Glutamatergic neuron (in vitro differentiated cells): ENCODE data around the gene TMIGD2. TPM values are rescaled to one million over a fixed set of nuclear protein-coding genes. Genes with fewer than 3 reads are reported as not detected.
A peak's percentile ranks its signal among the peaks of the same experiment; 100 is the strongest.

Experiments
- DNase-seq: peaks from one replicate; pipeline ENCODE4 v3.0.0; 2022
- H3K27ac Mint-ChIP-seq: one replicate; pipeline ENCODE4 v1.8.0; 2020; ENCODE audit warnings: mild to moderate bottlenecking, mixed read lengths, inconsistent platforms; ENCODE audit not compliant: unreplicated experiment
- H3K27me3 Mint-ChIP-seq: one replicate; pipeline ENCODE4 v1.8.0; 2020; ENCODE audit warnings: mild to moderate bottlenecking, moderate library complexity, mixed read lengths, inconsistent platforms; ENCODE audit not compliant: unreplicated experiment
- H3K36me3 Mint-ChIP-seq: one replicate; pipeline ENCODE4 v1.8.0; 2020; ENCODE audit warnings: mild to moderate bottlenecking, mixed read lengths, inconsistent platforms; ENCODE audit not compliant: unreplicated experiment
- H3K4me1 Mint-ChIP-seq: one replicate; pipeline ENCODE4 v1.8.0; 2020; ENCODE audit warnings: mild to moderate bottlenecking, low read depth, mixed read lengths, inconsistent platforms; ENCODE audit not compliant: unreplicated experiment
- H3K4me3 Mint-ChIP-seq: one replicate; pipeline ENCODE4 v1.8.0; 2020; ENCODE audit warnings: mild to moderate bottlenecking, mixed read lengths, inconsistent platforms; ENCODE audit not compliant: unreplicated experiment
- H3K9me3 Mint-ChIP-seq: one replicate; pipeline ENCODE4 v1.8.0; 2020; ENCODE audit warnings: mild to moderate bottlenecking, moderate library complexity, mixed read lengths, inconsistent platforms; ENCODE audit not compliant: unreplicated experiment
- total RNA-seq: library from RNA; stranded (reverse); fragmentation: NEBNext Ultra II Directional; extraction: Animal tissue kit (Norgen Biotek cat#: 25700); gene quantifications from one replicate; pipeline ENCODE4 v1.2.1, GENCODE V29; 2021; ENCODE audit not compliant: unreplicated experiment
- TF ChIP-seq, protein P1 (sequence below): fragments of 200-600 bp; sonication (generic); IDR thresholded peaks from one replicate; pipeline ENCODE4 v1.5.0; 2021; ENCODE audit not compliant: partially characterized antibody, unreplicated experiment

TMIGD2 gene
- total RNA-seq, 1 donor from 2014 or later = not detected

- no peak for DNase-seq
- Mint-ChIP-seq H3K4me3 (peak overlapping the region; percentile 4), H3K27me3 (peaks cover 4% of the 10 kb centered on the region), H3K9me3 (peaks cover 14% of the 10 kb centered on the region), H3K36me3 (peaks cover 27% of the 10 kb centered on the region), H3K4me1 (no peaks in the 10 kb centered on the region), H3K27ac (no peak overlapping the region)
- TF ChIP-seq, protein P1, sequence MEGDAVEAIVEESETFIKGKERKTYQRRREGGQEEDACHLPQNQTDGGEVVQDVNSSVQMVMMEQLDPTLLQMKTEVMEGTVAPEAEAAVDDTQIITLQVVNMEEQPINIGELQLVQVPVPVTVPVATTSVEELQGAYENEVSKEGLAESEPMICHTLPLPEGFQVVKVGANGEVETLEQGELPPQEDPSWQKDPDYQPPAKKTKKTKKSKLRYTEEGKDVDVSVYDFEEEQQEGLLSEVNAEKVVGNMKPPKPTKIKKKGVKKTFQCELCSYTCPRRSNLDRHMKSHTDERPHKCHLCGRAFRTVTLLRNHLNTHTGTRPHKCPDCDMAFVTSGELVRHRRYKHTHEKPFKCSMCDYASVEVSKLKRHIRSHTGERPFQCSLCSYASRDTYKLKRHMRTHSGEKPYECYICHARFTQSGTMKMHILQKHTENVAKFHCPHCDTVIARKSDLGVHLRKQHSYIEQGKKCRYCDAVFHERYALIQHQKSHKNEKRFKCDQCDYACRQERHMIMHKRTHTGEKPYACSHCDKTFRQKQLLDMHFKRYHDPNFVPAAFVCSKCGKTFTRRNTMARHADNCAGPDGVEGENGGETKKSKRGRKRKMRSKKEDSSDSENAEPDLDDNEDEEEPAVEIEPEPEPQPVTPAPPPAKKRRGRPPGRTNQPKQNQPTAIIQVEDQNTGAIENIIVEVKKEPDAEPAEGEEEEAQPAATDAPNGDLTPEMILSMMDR = no peak
Measured at GRCh38 chr19:4319067-4319718, 17.0 kb upstream of the TMIGD2 start.

GRCh38 chr19:4318460-4318859, 16.3 kb upstream of the TMIGD2 start:
- peaks cover 4% of the 10 kb centered on the region for H3K27me3 Mint-ChIP-seq
- peaks cover 27% of the 10 kb centered on the region for H3K36me3 Mint-ChIP-seq
- no peaks in the 10 kb centered on the region for H3K4me1 Mint-ChIP-seq
- TF ChIP-seq, protein P1 = no peak
- H3K27ac Mint-ChIP-seq = no peak overlapping the region
- DNase-seq = no peak
- no peak overlapping the region for H3K4me3 Mint-ChIP-seq
- H3K9me3 Mint-ChIP-seq = peaks cover 14% of the 10 kb centered on the region

DNA sequence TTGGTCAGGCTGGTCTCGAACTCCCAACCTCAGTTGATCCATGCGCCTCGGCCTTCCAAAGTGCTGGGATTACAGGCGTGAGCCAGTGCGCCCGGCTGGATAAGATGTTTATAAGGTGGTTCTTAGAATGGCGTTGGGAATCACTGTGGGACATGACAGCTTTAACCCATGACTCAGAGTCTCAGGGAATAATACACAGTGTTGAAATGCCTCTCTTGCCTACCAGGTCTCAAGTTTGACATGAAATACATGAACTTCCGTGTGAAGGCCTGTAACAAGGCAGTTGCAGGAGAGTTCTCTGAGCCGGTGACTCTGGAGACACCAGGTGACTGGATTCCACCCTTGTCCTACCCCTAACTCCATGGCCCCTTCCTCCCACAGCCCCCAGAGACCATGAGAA, 14.8 kb upstream of the TMIGD2 start:
- Mint-ChIP-seq H3K9me3 (peaks cover 14% of the 10 kb centered on the region), H3K27me3 (peaks cover 4% of the 10 kb centered on the region)

GRCh38 chr19:4313847-4314490, 11.8 kb upstream of the TMIGD2 start:
- Mint-ChIP-seq H3K27me3 (peaks cover 2% of the 10 kb centered on the region), H3K36me3 (peaks cover 12% of the 10 kb centered on the region), H3K9me3 (peaks cover 3% of the 10 kb centered on the region), H3K27ac (no peak overlapping the region), H3K4me1 (no peaks in the 10 kb centered on the region), H3K4me3 (no peak overlapping the region)
- TF ChIP-seq, protein P1 = no peak
- no peak for DNase-seq

More for the DNA sequence above, 14.8 kb upstream of the TMIGD2 start:
- TF ChIP-seq, protein P1 = no peak
- Mint-ChIP-seq H3K27ac (no peak overlapping the region), H3K4me3 (no peak overlapping the region), H3K4me1 (no peaks in the 10 kb centered on the region), H3K36me3 (peaks cover 27% of the 10 kb centered on the region)
- no peak for DNase-seq

DNA sequence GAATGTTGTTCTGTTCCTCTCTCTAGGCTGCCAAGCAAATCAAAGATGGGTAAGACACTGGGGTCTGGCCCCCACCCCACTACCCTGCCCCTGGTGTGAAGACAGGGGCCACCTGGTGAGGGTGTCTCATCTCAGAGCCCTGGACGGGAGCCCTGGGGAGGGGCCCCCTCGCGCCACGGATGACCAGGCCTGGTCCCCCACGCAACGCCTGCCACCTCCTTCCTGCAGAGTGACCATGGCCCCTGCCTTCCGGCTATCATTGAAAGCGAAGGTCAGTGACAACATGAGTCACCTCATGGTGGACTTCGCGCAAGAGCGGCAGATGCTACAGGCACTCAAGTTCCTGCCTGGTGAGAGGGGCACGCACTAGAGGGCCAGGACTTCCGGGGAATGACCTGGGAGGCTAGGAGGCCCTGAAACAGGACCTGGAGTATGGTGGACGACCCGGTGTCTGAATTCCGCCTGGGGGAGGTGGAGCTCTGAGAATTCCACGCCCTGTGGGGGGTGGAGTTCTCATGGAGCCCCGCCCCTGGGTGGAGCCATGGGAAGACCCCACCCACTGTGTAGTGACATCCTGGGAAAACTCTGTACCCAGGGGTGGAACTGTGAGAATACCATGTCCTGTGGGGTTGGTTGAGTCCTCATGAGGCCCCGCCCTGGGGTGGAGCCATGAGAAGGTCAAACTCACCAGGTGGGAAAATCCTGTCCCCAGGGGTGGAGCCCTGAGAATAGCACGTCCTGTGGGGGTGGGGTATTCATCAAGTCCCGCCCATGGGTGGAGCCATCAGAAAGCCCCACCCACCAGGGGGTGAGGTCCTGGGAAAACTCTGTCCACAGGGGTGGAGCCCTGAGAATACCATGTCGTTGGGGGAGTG, 8.3 kb upstream of the TMIGD2 start:
- Mint-ChIP-seq H3K4me1 (peaks cover 2% of the 10 kb centered on the region), H3K27ac (no peak overlapping the region), H3K4me3 (no peak overlapping the region), H3K27me3 (peaks cover 7% of the 10 kb centered on the region), H3K9me3 (peaks cover 1% of the 10 kb centered on the region), H3K36me3 (no peaks in the 10 kb centered on the region)
- no peak for DNase-seq
- TF ChIP-seq, protein P1 = no peak
